Hepatocyte (in vitro differentiated cells): Measurements from ENCODE around the gene TIMM9. TPM values are rescaled to one million over a fixed set of nuclear protein-coding genes. Genes with fewer than 3 reads are reported as not detected.

Source experiments
- DNase-seq: peaks from one replicate; pipeline ENCODE4 v3.0.0-alpha.2; 2016; ENCODE audit warnings: low spot score
- H2AFZ ChIP-seq: fragments of 200-600 bp; sonication (generic); 2 replicates; pipeline ENCODE4 v1.6.0; 2016; ENCODE audit warnings: antibody characterized with exemption, mild to moderate bottlenecking
- H3K27ac ChIP-seq: fragments of 200-600 bp; sonication (generic); 2 replicates; pipeline ENCODE4 v1.5.1; 2016; ENCODE audit warnings: mild to moderate bottlenecking
- H3K27me3 ChIP-seq: fragments of 200-600 bp; sonication (generic); 2 replicates; pipeline ENCODE4 v1.6.1; 2016
- H3K36me3 ChIP-seq: fragments of 200-600 bp; sonication (generic); replicated peaks from 2 replicates; pipeline ENCODE4 v1.5.1; 2016; ENCODE audit warnings: low read depth; ENCODE audit not compliant: insufficient read depth
- H3K4me1 ChIP-seq: fragments of 200-600 bp; sonication (generic); 2 replicates; pipeline ENCODE4 v1.5.1; 2016; ENCODE audit warnings: mild to moderate bottlenecking, moderate library complexity; ENCODE audit not compliant: insufficient read depth
- H3K4me2 ChIP-seq: fragments of 200-600 bp; sonication (generic); 2 replicates; pipeline ENCODE4 v1.6.0; 2016
- H3K4me3 ChIP-seq: fragments of 200-600 bp; sonication (generic); 2 replicates; pipeline ENCODE4 v1.5.1; 2016; ENCODE audit warnings: mild to moderate bottlenecking
- H3K79me2 ChIP-seq: fragments of 200-600 bp; sonication (generic); 2 replicates; pipeline ENCODE4 v1.6.0; 2017; ENCODE audit warnings: mild to moderate bottlenecking
- H3K9me2 ChIP-seq: fragments of 200-600 bp; sonication (generic); replicated peaks from 2 replicates; pipeline ENCODE4 v1.6.0; 2017; ENCODE audit warnings: mild to moderate bottlenecking; ENCODE audit not compliant: insufficient read depth
- H3K9me3 ChIP-seq: fragments of 200-600 bp; sonication (generic); 2 replicates; pipeline ENCODE4 v1.5.1; 2016; ENCODE audit warnings: low read depth, mild to moderate bottlenecking
- H4K20me1 ChIP-seq: fragments of 200-600 bp; sonication (generic); 2 replicates; pipeline ENCODE4 v1.6.0; 2016; ENCODE audit warnings: mild to moderate bottlenecking; ENCODE audit not compliant: insufficient read depth, poor library complexity, severe bottlenecking
- EZH2 ChIP-seq: fragments of 200-600 bp; sonication (generic); IDR thresholded peaks from 2 replicates; pipeline ENCODE4 v1.6.1; 2016; ENCODE audit warnings: antibody characterized with exemption, mild to moderate bottlenecking, borderline replicate concordance
- EZH2phosphoT487 ChIP-seq: fragments of 200-600 bp; sonication (generic); IDR thresholded peaks from one replicate; pipeline ENCODE4 v1.6.1; 2018; ENCODE audit warnings: antibody characterized with exemption, mild to moderate bottlenecking, low read depth, moderate library complexity; ENCODE audit not compliant: unreplicated experiment, severe bottlenecking
- WGBS: methylation state at CpG from one replicate; pipeline ENCODE4 v1.1.6; 2016; ENCODE audit warnings: low lambda C conversion rate; ENCODE audit errors: missing lambda C conversion rate; 5-methylcytosine and 5-hydroxymethylcytosine counted together
- polyA plus RNA-seq: library from polyadenylated mRNA; unstranded; fragments of >200 nt; fragmentation: Nextera tagmentation; extraction: Ambion mirVana; gene quantifications from 2 replicates; pipeline ENCODE4 v1.2.1, GENCODE V29; 2016
- total RNA-seq: library from RNA; depleted of rRNA; stranded (reverse); fragments of >200 nt; gene quantifications from 2 replicates; pipeline ENCODE4 v1.2.3, GENCODE V29; 2014
- TF ChIP-seq, protein P1 (sequence below): fragments of 200-600 bp; sonication (generic); IDR thresholded peaks from 2 replicates; pipeline ENCODE4 v1.5.1; 2016; ENCODE audit warnings: antibody characterized with exemption, mild to moderate bottlenecking; ENCODE audit not compliant: poor library complexity

TIMM9 gene, protein sequence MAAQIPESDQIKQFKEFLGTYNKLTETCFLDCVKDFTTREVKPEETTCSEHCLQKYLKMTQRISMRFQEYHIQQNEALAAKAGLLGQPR
- total RNA-seq (65.5 and 70.9 TPM in 2 replicates), polyA plus RNA-seq (44.8 and 63.6 TPM in 2 replicates)

- H3K4me3 ChIP-seq: peak within 1 kb of the TSS; percentile 77
- no peaks in the 10 kb centered on the region for H4K20me1 ChIP-seq
- H3K27ac ChIP-seq: peak within 1 kb of the TSS; percentile 97
- no peaks in the 10 kb centered on the region for H3K27me3 ChIP-seq
- H3K36me3 ChIP-seq: no peaks in the 10 kb centered on the region
- H3K4me2 ChIP-seq: peak within 1 kb of the TSS; percentile 82
- H3K9me3 ChIP-seq: no peaks in the 10 kb centered on the region
- H3K4me1 ChIP-seq: peaks cover 8% of the 10 kb centered on the region
- peak within 1 kb of the TSS; percentile 94 for H2AFZ ChIP-seq
- peak; percentile 98 for DNase-seq
- peaks cover 37% of the 10 kb centered on the region for H3K79me2 ChIP-seq
- no peaks in the 10 kb centered on the region for H3K9me2 ChIP-seq
- TF ChIP-seq, protein P1, sequence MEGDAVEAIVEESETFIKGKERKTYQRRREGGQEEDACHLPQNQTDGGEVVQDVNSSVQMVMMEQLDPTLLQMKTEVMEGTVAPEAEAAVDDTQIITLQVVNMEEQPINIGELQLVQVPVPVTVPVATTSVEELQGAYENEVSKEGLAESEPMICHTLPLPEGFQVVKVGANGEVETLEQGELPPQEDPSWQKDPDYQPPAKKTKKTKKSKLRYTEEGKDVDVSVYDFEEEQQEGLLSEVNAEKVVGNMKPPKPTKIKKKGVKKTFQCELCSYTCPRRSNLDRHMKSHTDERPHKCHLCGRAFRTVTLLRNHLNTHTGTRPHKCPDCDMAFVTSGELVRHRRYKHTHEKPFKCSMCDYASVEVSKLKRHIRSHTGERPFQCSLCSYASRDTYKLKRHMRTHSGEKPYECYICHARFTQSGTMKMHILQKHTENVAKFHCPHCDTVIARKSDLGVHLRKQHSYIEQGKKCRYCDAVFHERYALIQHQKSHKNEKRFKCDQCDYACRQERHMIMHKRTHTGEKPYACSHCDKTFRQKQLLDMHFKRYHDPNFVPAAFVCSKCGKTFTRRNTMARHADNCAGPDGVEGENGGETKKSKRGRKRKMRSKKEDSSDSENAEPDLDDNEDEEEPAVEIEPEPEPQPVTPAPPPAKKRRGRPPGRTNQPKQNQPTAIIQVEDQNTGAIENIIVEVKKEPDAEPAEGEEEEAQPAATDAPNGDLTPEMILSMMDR: no peak
- TF ChIP-seq EZH2 (no peak), EZH2phosphoT487 (no peak)
- 1% methylated on average over 33 of the region's 33 CpGs for WGBS
Measured at GRCh38 chr14:58427281-58428117, at the start of gene TIMM9, which contains the start of gene KIAA0586. Gene TIMM9 (minus strand): TSS chr14:58427531. CDS start chr14:58411945, 15,586 bp downstream. Gene KIAA0586 (plus strand): TSS chr14:58427719. CDS start chr14:58428265, 546 bp downstream.

DNA sequence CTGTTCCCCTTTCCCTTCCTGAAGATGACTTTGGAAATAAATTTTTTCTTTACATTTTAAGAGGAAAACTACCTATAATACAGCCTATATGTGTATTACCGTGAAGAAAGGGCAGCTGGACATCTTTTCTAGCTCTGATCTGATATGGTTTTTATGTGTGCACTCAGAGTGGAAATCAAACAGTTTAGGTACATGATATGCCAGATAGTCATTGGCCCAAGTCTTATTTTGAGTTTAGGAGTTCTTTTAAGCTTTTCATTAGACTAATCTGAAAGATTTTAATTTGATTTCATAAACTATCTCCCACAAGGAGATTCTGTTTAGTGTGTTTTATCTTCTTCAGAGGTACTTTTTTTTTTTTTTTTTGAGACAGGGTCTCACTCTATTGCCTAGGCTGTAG is 49.0 kb upstream of the TIMM9 start:
- H3K36me3 ChIP-seq: no peaks in the 10 kb centered on the region
- no peaks in the 10 kb centered on the region for H3K79me2 ChIP-seq
- no peaks in the 10 kb centered on the region for H3K9me3 ChIP-seq
- H3K4me2 ChIP-seq: no peak overlapping the region
- no peak overlapping the region for H3K4me3 ChIP-seq
- TF ChIP-seq EZH2phosphoT487 (no peak), EZH2 (no peak)
- TF ChIP-seq, protein P1: no peak
- no peak overlapping the region for H2AFZ ChIP-seq
- no peaks in the 10 kb centered on the region for H3K27me3 ChIP-seq
- no peak for DNase-seq
- no peaks in the 10 kb centered on the region for H3K4me1 ChIP-seq
- no peak overlapping the region for H3K27ac ChIP-seq
- H3K9me2 ChIP-seq: no peaks in the 10 kb centered on the region
- 100% methylated on average over 1 of the region's 1 CpG for WGBS
- H4K20me1 ChIP-seq: no peaks in the 10 kb centered on the region

GRCh38 chr14:58469309-58469708 is 42.0 kb upstream of the TIMM9 start:
- Histone ChIP-seq H3K36me3 (no peaks in the 10 kb centered on the region), H3K4me3 (no peak overlapping the region), H3K9me3 (no peaks in the 10 kb centered on the region), H3K4me2 (no peak overlapping the region), H3K79me2 (no peaks in the 10 kb centered on the region), H4K20me1 (no peaks in the 10 kb centered on the region), H3K4me1 (no peaks in the 10 kb centered on the region), H3K9me2 (no peaks in the 10 kb centered on the region), H2AFZ (no peak overlapping the region), H3K27ac (no peak overlapping the region), H3K27me3 (no peaks in the 10 kb centered on the region)
- TF ChIP-seq, protein P1: no peak
- no peak for DNase-seq
- 98% methylated on average over 5 of the region's 5 CpGs for WGBS
